Astrocyte of the spinal cord (primary cell): ENCODE measurements around the gene SUV39H1.

Source experiments
- DNase-seq: peaks from one replicate; pipeline ENCODE4 v3.0.0; 2011; ENCODE audit warnings: low read depth, low spot score
- H3K4me3 ChIP-seq: 2 replicates; pipeline ENCODE4 v1.5.1; 2011; ENCODE audit warnings: low read depth, mild to moderate bottlenecking, low read length, moderate library complexity
- in situ Hi-C: cut with HindIII; loops from 2 replicates; pipeline ENCODE4 v1.10.0; 2017; ENCODE audit warnings: low sequenced_read_pairs
- TF ChIP-seq, protein P1 (sequence below): IDR thresholded peaks from 2 replicates; pipeline ENCODE4 v1.5.1; 2012; ENCODE audit warnings: low read depth, mild to moderate bottlenecking, low read length, inconsistent platforms

The SUV39H1 gene

GRCh38 chrX:48741834-48742233 is 45.3 kb downstream of the SUV39H1 start:
- no peak for DNase-seq
- H3K4me3 ChIP-seq, result no peak overlapping the region
- TF ChIP-seq, protein P1, sequence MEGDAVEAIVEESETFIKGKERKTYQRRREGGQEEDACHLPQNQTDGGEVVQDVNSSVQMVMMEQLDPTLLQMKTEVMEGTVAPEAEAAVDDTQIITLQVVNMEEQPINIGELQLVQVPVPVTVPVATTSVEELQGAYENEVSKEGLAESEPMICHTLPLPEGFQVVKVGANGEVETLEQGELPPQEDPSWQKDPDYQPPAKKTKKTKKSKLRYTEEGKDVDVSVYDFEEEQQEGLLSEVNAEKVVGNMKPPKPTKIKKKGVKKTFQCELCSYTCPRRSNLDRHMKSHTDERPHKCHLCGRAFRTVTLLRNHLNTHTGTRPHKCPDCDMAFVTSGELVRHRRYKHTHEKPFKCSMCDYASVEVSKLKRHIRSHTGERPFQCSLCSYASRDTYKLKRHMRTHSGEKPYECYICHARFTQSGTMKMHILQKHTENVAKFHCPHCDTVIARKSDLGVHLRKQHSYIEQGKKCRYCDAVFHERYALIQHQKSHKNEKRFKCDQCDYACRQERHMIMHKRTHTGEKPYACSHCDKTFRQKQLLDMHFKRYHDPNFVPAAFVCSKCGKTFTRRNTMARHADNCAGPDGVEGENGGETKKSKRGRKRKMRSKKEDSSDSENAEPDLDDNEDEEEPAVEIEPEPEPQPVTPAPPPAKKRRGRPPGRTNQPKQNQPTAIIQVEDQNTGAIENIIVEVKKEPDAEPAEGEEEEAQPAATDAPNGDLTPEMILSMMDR, result no peak
- in situ Hi-C loops, result no loop called here

- H3K4me3 ChIP-seq, result no peak overlapping the region
- TF ChIP-seq, protein P1, result no peak
- in situ Hi-C loops, result no loop called here
- no peak for DNase-seq
Observed at GRCh38 chrX:48745222-48745621, 48.7 kb downstream of the SUV39H1 start.

GRCh38 chrX:48747415-48748016 is 51.0 kb downstream of the SUV39H1 start:
- H3K4me3 ChIP-seq, result no peak overlapping the region
- in situ Hi-C loops, result no loop called here
- no peak for DNase-seq
- TF ChIP-seq, protein P1, result no peak

DNA sequence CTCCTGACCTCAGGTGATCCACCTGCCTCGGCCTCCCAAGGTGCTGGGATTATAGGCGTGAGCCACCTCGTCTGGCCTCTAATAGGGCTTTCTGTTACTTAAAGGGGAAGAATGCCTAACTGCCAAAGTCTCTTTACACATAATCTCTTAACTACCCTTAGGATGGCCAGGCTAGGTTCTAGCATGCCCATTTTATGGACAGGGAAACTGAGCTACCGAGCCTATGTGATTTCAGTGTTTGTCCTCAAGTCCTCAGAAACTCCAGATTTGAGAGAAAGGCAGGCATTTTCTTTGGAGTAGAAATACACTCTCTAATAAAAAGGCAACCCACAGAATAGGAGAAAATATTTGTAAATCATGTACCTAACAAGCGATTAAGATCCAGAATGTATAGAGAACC is 52.6 kb downstream of the SUV39H1 start:
- in situ Hi-C loops, result no loop called here
- no peak for DNase-seq
- TF ChIP-seq, protein P1, result no peak
- no peak overlapping the region for H3K4me3 ChIP-seq

GRCh38 chrX:48751343-48751742 is 54.8 kb downstream of the SUV39H1 start:
- in situ Hi-C loops, result no loop called here
- TF ChIP-seq, protein P1, result no peak
- no peak for DNase-seq

GRCh38 chrX:48752498-48752897 is 56.0 kb downstream of the SUV39H1 start:
- no peak overlapping the region for H3K4me3 ChIP-seq
- no peak for DNase-seq
- in situ Hi-C loops, result no loop called here
- TF ChIP-seq, protein P1, result no peak

More at GRCh38 chrX:48751343-48751742, 54.8 kb downstream of the SUV39H1 start:
- no peak overlapping the region for H3K4me3 ChIP-seq
